H1 (cell line): ENCODE data around the gene PCNX1.

Experiments
- EZH2 ChIP-seq: fragments of 200-600 bp; sonication (generic); IDR thresholded peaks from 2 replicates; pipeline ENCODE4 v1.7.1; 2012; ENCODE audit warnings: low read depth, mild to moderate bottlenecking, moderate library complexity, low read length, inconsistent platforms; ENCODE audit not compliant: severe bottlenecking
- POLR2A ChIP-seq, 2 experiments: IDR thresholded peaks; 1 replicate in 1 of 2; 2 replicates in 1 of 2; pipeline ENCODE4 v1.6.1; 2011; ENCODE audit warnings: low read depth in 2 of 2, low read length in 2 of 2, mild to moderate bottlenecking in 2 of 2; ENCODE audit errors: control extremely low read depth in 1 of 2
- POLR2AphosphoS5 ChIP-seq: IDR thresholded peaks from 2 replicates; pipeline ENCODE4 v1.6.1; 2011; ENCODE audit warnings: low read depth, low read length
- SIRT6 ChIP-seq: IDR thresholded peaks from one replicate; pipeline ENCODE4 v1.7.1; 2012; ENCODE audit warnings: low read length, inconsistent platforms

- no peak for TF ChIP-seq POLR2A (IDR thresholded peaks at IDR 0.05; ENCODE audit: control extremely low read depth in 1 of 2, low read depth in 2 of 2, low read length in 2 of 2)
- TF ChIP-seq EZH2: no peak
- TF ChIP-seq POLR2AphosphoS5: no peak
- TF ChIP-seq SIRT6: no peak
Observed at GRCh38 chr14:70885343-70886022, 21.8 kb upstream of the PCNX1 start.
